Measurements from ENCODE around the gene ZNF438.

ZNF438 gene

GRCh38 chr10:30915146-30915545 is 116.5 kb downstream of the ZNF438 start:
- TF ChIP-seq REST (IDR thresholded peaks at IDR 0.05; ENCODE audit: insufficient read depth in 1 of 2, low read depth in 2 of 2, low read length in 2 of 2) (no peak), POLR2AphosphoS5 (IDR thresholded peaks at IDR 0.05; ENCODE audit: low read depth, low read length) (no peak), SIN3A (IDR thresholded peaks at IDR 0.05; ENCODE audit: borderline replicate concordance, insufficient read depth, low read length) (no peak), TAF1 (IDR thresholded peaks at IDR 0.05; ENCODE audit: borderline replicate concordance, insufficient read depth, low read length) (no peak), FOXP2 (optimal IDR thresholded peaks at IDR 0.05; ENCODE audit: borderline replicate concordance, extremely low read depth, extremely low read length, insufficient read depth) (no peak)

GRCh38 chr10:30911303-30911863 is 120.3 kb downstream of the ZNF438 start:
- TF ChIP-seq POLR2AphosphoS5 (IDR thresholded peaks at IDR 0.05; ENCODE audit: low read depth, low read length): no peak
- TF ChIP-seq TAF1 (IDR thresholded peaks at IDR 0.05; ENCODE audit: borderline replicate concordance, insufficient read depth, low read length): no peak
- no peak for TF ChIP-seq SIN3A (IDR thresholded peaks at IDR 0.05; ENCODE audit: borderline replicate concordance, insufficient read depth, low read length)

GRCh38 chr10:30903397-30904138 is 128.1 kb downstream of the ZNF438 start:
- TF ChIP-seq POLR2AphosphoS5 (IDR thresholded peaks at IDR 0.05; ENCODE audit: low read depth, low read length) (no peak), SIN3A (IDR thresholded peaks at IDR 0.05; ENCODE audit: borderline replicate concordance, insufficient read depth, low read length) (no peak), FOXP2 (optimal IDR thresholded peaks at IDR 0.05; ENCODE audit: borderline replicate concordance, extremely low read depth, extremely low read length, insufficient read depth) (no peak), REST (IDR thresholded peaks at IDR 0.05; ENCODE audit: insufficient read depth in 1 of 2, low read depth in 2 of 2, low read length in 2 of 2) (no peak), TAF1 (IDR thresholded peaks at IDR 0.05; ENCODE audit: borderline replicate concordance, insufficient read depth, low read length) (no peak)

GRCh38 chr10:30902621-30903396 is 128.9 kb downstream of the ZNF438 start:
- TF ChIP-seq SIN3A (IDR thresholded peaks at IDR 0.05; ENCODE audit: borderline replicate concordance, insufficient read depth, low read length) (no peak), REST (IDR thresholded peaks at IDR 0.05; ENCODE audit: insufficient read depth in 1 of 2, low read depth in 2 of 2, low read length in 2 of 2) (no peak), POLR2AphosphoS5 (IDR thresholded peaks at IDR 0.05; ENCODE audit: low read depth, low read length) (no peak), FOXP2 (optimal IDR thresholded peaks at IDR 0.05; ENCODE audit: borderline replicate concordance, extremely low read depth, extremely low read length, insufficient read depth) (no peak)

- TF ChIP-seq REST (IDR thresholded peaks at IDR 0.05; ENCODE audit: insufficient read depth in 1 of 2, low read depth in 2 of 2, low read length in 2 of 2) (peak; percentile 28 to 84; a peak in 2 of 4 replicates), FOXP2 (optimal IDR thresholded peaks at IDR 0.05; ENCODE audit: borderline replicate concordance, extremely low read depth, extremely low read length, insufficient read depth) (no peak)
These were observed 132.7 kb downstream of the ZNF438 start for GRCh38 chr10:30898964-30899363.
